ENCODE data around the gene LZTR1.
"Not testable (repeated sequence)": the region's sequence is repeated elsewhere in the genome, so short reads cannot be mapped to it uniquely, and the experiment has no call there.

The LZTR1 gene

GRCh38 chr22:20998411-20999336, 16.6 kb downstream of the LZTR1 start:
- no peak for DNase-seq

DNA sequence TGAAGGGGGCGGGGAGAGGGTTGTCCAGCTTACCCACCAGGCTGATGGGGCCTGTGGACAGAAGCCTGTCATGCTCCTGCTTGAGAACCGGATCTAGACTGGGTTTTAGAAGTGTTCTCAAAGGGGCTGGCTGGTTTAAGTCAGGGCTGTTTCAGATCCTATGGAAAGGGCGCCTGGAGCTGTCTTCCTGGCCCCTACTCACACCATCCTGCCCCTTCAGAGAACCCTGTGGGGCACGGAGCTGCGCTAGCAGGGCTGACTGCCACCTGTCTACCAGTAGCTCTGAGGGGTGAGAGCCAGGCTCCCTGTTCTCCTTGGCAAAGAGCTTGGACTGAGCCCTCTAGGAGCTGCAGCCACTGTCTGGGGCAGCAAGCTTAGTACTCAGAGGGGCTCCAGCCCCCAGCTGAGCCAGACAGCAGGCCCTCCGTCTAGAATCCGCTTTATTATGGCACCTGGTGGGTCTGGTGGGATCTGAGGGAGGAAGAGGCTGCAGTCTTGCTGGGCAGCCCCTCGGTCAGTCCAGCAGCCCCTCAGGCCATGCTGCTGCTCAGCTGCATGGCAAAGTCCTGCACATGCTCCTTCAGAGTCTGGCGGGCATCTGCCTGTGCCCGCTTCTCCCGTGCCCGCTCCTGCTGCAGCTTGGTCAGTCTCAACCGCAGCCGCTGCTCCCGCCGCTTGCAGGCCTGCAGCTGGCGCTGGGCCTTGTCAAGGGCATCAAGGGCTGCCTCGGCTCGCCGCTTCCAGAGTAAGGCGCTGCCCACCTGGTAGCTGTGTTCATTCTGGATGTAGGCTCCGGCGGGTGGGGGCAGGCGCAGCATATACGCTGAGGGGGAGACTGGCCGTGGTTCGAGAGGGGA, 17.5 kb downstream of the LZTR1 start:
- DNase-seq: no peak

DNA sequence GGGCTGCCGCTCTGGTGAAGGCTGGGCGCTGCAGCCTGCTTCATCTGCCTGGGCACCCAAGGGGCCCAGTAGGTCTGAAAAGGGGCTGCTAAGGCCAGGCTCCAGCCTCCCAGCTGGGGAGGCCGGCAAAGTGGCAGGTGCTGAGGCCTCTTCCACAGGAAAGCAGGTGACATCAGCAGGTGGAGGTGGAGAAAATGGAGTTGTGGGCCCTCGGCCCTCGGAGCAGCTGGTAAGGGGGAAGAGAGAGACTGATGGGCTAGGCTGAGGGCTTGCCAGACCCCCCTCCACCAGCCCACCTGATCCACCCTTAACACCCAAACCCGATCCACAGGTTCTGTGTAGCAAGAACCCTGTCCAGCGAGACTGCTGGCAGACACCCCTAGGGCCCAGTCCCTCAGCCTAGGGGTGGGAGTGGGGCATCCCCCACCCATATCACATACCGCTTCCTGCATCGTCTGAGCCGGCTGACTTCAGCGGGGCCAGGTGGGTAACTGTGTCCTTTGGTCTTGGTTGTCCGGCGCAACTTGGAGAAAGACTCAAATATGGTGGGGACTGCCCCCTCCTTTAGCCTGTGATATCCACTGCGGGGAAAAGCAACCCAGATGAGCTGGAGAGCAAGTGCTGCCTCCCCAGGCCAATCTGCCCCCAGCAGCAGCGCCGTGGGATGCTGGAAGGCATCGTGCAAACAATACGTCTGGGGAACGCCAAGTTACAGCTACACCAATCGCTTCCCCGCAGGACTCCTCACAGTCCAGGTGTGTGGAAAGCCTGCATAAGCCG, 18.3 kb downstream of the LZTR1 start:
- no peak for DNase-seq

DNA sequence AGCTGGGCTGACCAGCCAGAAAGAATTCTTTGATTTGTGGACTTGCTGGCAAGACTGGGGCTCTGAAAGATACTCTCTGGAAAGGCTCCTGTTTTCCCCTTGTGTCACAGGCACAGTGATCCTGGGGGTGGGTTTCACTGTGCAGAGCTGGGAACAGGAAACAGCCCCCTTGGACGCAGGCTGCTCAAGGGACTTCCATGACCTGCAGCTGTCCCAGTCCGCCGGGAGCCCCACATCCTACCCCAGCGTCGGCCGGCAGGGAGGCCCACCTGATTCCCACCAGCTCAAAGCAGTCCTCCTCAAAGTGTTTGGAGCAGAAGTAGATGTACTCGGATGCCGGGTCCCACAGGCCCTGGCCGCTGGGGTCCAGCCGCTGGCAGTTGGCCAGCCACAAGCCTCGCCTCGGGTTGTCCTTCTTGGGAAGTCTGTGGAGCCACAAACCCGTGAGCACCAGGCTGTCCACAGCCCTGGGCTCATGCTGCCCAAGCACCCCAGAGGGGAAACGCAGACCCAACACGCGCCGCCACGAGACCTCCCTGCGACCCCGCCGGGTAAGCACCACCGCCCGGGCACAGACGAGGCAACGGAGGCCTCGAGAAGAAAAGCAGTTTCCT, 19.0 kb downstream of the LZTR1 start:
- DNase-seq: no peak

DNA sequence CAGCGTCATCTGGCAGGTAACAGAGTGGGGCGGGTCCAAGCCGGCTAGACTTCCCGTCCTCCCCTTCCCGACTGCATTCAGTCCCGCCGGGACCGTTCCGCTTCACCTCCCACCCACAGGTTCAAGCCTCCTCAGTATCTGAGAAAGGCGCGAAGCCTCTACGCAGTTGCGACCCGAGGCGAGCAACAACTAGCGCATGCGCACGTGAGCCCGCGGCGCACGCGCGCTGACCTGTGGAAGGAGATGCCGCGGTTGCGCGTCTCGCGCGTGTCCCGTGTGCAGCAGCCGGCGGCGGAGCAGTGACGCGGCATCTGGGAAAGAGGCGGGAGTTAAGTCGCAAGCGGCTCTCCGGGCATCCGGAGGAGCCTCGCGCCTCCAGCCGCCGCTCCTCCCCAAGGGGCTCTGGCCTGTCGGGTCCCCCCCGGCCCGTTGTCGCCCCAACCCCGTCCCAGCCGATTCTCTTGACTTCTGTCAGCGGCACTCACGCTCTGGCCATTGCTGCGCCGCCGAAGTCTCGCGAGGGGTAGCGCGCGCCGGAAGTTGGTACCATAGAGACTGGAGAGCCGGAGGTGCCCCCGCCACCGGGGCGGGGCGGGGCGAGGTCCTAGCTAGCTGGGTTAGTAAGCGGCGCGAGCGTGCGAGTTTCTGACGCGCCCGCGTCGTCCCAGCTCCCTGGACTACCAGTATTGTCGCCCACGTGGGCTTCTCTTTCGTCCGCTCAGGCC, 19.7 kb downstream of the LZTR1 start, which contains the start of gene THAP7:
Gene THAP7 (minus strand): TSS at position 518 of the 725 bp plus-strand sequence. CDS start 207 bp downstream, at position 311.
- peak; percentile 59 for DNase-seq

DNA sequence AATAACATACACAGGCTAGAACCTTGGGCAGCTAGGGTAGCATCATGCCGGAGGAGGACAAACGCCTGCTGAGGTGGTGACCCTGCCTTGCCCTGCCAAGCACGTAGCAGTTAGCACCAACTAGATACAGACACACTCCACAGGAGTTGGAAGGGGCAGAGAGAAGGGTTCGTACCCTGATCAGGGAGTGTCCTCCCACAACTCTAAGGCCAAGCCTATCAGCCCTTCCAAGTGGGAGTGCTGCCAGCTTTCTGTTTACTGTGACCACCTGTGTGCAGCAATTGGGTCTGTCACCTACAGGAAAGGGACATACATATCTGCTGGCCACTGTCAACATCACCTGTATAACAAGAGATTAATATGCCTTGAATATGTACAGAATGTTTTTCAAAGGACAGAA, 21.7 kb downstream of the LZTR1 start:
- no peak for DNase-seq

- DNase-seq: not testable (repeated sequence)
These were observed 27.1 kb downstream of the LZTR1 start for GRCh38 chr22:21009208-21009607.

- no peak for DNase-seq
These were observed 27.7 kb downstream of the LZTR1 start for GRCh38 chr22:21009638-21010425.

DNA sequence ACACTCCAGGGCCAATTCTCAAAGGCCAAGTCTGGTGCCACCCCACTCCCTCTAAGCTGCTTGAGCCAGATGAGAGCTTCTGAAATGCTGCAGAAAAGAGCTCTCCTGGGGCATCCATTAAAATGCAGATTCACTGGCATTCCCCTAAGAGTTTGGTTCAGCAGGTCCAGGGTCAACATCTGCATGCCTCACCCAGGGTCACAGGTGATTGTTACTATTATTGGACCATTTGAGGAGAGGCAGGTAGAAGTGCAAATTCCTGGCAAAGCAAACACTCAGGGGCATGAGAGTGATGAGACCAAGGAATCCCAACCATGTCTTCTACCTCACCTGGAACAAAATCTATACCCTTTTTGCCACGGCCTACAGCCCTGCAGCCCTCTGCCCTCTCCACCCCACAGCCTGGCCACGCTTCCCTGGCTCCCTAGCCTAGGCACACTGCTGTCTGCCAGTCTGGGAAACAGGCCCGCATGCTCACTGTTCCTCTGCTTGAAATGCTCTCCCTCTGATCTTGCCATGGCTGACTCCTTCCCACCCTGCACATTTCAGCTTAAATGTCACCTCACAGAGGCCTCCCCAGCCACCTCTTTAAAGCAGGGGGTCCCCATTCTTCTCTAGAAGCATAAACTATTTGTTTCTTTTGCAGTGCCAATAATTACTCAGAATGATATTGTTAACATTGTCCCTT, 28.5 kb downstream of the LZTR1 start:
- DNase-seq: no peak

- DNase-seq: no peak
These were observed 30.6 kb downstream of the LZTR1 start for GRCh38 chr22:21012446-21013407.

GRCh38 chr22:21013657-21014201, 31.6 kb downstream of the LZTR1 start:
- no peak for DNase-seq

DNA sequence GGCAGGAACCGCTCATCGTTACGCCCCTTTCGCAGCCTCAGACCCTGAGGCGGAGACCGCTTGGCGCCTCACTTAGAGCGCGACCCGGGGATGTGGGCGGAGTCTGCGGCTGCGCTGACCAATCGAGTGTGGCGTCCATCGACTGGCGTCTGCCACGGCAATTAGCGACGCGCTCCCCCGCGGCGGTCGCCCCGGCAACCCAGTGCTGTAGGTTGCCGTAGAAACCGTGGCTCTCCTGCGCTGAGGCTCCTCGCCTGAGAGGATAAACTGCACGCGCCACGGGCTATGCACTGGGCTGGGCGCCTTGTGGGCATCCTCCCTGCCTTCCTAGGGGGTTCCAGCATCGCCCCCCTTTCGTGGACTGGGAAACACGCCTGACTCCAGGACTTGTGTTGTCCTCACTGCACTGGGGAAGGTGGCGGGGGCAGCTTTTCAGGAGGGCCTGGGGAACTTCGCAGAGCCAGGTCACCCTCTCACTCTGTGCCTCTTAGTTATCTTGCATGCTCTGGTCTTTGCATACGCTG, 32.2 kb downstream of the LZTR1 start:
- peak; percentile 71 for DNase-seq

- DNase-seq: no peak
These were observed 32.8 kb downstream of the LZTR1 start, which contains the start of gene P2RX6 for GRCh38 chr22:21014726-21015465. Gene P2RX6 (plus strand): TSS chr22:21015165. CDS start chr22:21015175, 10 bp downstream.

DNA sequence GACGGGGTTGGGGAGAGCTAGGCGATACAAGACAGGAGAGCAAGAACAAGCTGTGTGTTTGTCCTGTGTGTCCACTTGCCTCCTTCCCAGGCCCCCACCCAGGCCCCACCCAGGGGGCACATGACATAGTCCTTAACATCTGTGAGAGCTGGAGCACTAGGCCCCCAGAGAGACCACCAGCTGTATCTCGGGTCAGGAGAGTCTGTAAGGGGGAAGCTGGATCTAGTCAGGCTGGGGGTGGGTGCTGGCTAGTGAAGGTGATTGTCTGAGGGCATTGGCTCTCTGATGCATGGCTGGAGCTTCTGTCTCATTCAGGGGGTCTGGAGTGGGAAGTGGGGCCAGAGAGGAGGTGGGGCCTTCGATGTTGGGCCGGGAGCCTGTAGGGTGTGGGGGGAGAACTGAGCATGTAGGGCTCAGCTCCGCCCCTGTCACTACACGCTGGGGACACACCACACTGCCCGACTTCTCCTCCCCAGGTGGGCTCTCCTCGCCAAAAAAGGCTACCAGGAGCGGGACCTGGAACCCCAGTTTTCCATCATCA, 33.4 kb downstream of the LZTR1 start:
- no peak for DNase-seq

- no peak for DNase-seq
These were observed 34.7 kb downstream of the LZTR1 start for GRCh38 chr22:21016644-21017420.

GRCh38 chr22:21018314-21018713, 36.2 kb downstream of the LZTR1 start:
- DNase-seq: no peak

Data from DMS79 treated with DMSO at 0.1 percent for 48 hours (cell line).